SU-DHL-6 (cell line): ENCODE results near the gene HTR5A.

Source experiments
- H2AFZ ChIP-seq: fragments of 200-600 bp; sonication (generic); 2 replicates; pipeline ENCODE4 v1.6.1; 2014; ENCODE audit warnings: low read depth, mild to moderate bottlenecking, moderate library complexity, mixed read lengths, antibody characterized with exemption, low read length; ENCODE audit not compliant: severe bottlenecking
- H3F3A ChIP-seq: fragments of 200-600 bp; shearing (Covaris generic); 2 replicates; pipeline ENCODE4 v1.6.0; 2016; ENCODE audit warnings: antibody characterized with exemption, mild to moderate bottlenecking; ENCODE audit not compliant: insufficient read depth
- H3K27ac ChIP-seq: fragments of 200-600 bp; sonication (generic); 2 replicates; pipeline ENCODE4 v1.5.1; 2016; ENCODE audit warnings: low read depth, mild to moderate bottlenecking, low read length, moderate library complexity, mixed read lengths
- H3K27me3 ChIP-seq: fragments of 200-600 bp; sonication (generic), shearing (Covaris generic); 2 replicates; pipeline ENCODE4 v1.6.0; 2014; ENCODE audit warnings: mild to moderate bottlenecking, low read length
- H3K36me3 ChIP-seq: fragments of 200-600 bp; sonication (generic); 2 replicates; pipeline ENCODE4 v1.6.1; 2014; ENCODE audit warnings: mild to moderate bottlenecking, low read length, mixed read lengths
- H3K4me2 ChIP-seq: fragments of 300-600, 200-600 bp; shearing (Covaris generic), sonication (generic); 2 replicates; pipeline ENCODE4 v1.6.0; 2014; ENCODE audit warnings: low read length, low read depth, mild to moderate bottlenecking; ENCODE audit not compliant: poor library complexity, severe bottlenecking
- H3K4me3 ChIP-seq: fragments of 200-600 bp; sonication (generic); 2 replicates; pipeline ENCODE4 v1.5.1; 2014; ENCODE audit warnings: antibody characterized with exemption, low read length, mild to moderate bottlenecking, mixed read lengths; ENCODE audit not compliant: insufficient read depth, poor library complexity, severe bottlenecking
- H3K79me2 ChIP-seq: fragments of 200-600 bp; sonication (generic); 2 replicates; pipeline ENCODE4 v1.6.1; 2014; ENCODE audit warnings: mild to moderate bottlenecking, low read length, moderate library complexity; ENCODE audit not compliant: insufficient read depth
- H3K9ac ChIP-seq: fragments of 200-600 bp; sonication (generic); 2 replicates; pipeline ENCODE4 v1.7.0; 2014; ENCODE audit warnings: mild to moderate bottlenecking, low read length
- H3K9me2 ChIP-seq: fragments of 200-600 bp; sonication (generic); replicated peaks from 2 replicates; pipeline ENCODE4 v1.6.1; 2014; ENCODE audit warnings: low read length; ENCODE audit not compliant: insufficient read depth
- H3K9me3 ChIP-seq: fragments of 200-600 bp; sonication (generic); 2 replicates; pipeline ENCODE4 v1.6.1; 2014; ENCODE audit warnings: low read length, mixed read lengths; ENCODE audit not compliant: insufficient read depth
- H4K20me1 ChIP-seq: fragments of 200-600 bp; sonication (generic); 2 replicates; pipeline ENCODE4 v1.6.1; 2014; ENCODE audit warnings: low read depth, mild to moderate bottlenecking, antibody characterized with exemption, low read length, moderate library complexity, mixed read lengths
- EZH2phosphoT487 ChIP-seq: fragments of 200-600 bp; sonication (generic), shearing (Covaris generic); conservative IDR thresholded peaks from 2 replicates; pipeline ENCODE4 v1.6.1; 2018; ENCODE audit warnings: mild to moderate bottlenecking, antibody characterized with exemption, low read length, moderate library complexity, mixed read lengths
- TF ChIP-seq, protein P1 (sequence below): fragments of 200-600 bp; sonication (generic); IDR thresholded peaks from one replicate; pipeline ENCODE4 v1.5.1; 2017; ENCODE audit warnings: antibody characterized with exemption, mild to moderate bottlenecking, low read length, moderate library complexity; ENCODE audit not compliant: insufficient read depth, poor library complexity, severe bottlenecking

The HTR5A gene

DNA sequence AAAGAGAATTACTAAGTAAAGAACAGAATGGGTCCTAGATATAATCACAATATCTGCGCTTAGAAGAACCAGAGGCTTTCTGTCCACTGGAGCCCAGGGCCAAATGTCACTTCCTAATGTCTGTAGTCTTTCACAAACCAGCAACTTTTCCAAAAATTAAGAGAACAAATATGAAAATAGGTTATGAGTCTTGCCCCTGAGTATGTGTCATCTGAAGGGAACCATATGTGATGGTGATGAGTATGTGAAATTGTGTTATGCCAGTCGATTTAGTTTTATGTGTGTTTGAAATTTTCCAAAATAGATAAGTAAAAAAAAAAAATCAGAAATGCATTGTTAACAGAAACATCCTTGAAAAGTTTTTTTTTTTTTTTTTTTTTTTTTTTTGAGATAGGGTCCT, 15.4 kb upstream of the HTR5A start:
- no peaks in the 10 kb centered on the region for H3K79me2 ChIP-seq
- H3K9ac ChIP-seq, result no peak overlapping the region
- H4K20me1 ChIP-seq, result no peaks in the 10 kb centered on the region
- H3K4me2 ChIP-seq, result no peak overlapping the region
- no peak overlapping the region for H2AFZ ChIP-seq
- no peak overlapping the region for H3K27ac ChIP-seq
- no peaks in the 10 kb centered on the region for H3F3A ChIP-seq
- TF ChIP-seq EZH2phosphoT487, result no peak
- TF ChIP-seq, protein P1, sequence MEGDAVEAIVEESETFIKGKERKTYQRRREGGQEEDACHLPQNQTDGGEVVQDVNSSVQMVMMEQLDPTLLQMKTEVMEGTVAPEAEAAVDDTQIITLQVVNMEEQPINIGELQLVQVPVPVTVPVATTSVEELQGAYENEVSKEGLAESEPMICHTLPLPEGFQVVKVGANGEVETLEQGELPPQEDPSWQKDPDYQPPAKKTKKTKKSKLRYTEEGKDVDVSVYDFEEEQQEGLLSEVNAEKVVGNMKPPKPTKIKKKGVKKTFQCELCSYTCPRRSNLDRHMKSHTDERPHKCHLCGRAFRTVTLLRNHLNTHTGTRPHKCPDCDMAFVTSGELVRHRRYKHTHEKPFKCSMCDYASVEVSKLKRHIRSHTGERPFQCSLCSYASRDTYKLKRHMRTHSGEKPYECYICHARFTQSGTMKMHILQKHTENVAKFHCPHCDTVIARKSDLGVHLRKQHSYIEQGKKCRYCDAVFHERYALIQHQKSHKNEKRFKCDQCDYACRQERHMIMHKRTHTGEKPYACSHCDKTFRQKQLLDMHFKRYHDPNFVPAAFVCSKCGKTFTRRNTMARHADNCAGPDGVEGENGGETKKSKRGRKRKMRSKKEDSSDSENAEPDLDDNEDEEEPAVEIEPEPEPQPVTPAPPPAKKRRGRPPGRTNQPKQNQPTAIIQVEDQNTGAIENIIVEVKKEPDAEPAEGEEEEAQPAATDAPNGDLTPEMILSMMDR, result no peak
- no peaks in the 10 kb centered on the region for H3K36me3 ChIP-seq
- no peak overlapping the region for H3K4me3 ChIP-seq
- H3K9me2 ChIP-seq, result no peaks in the 10 kb centered on the region
- H3K27me3 ChIP-seq, result no peaks in the 10 kb centered on the region
- no peaks in the 10 kb centered on the region for H3K9me3 ChIP-seq

DNA sequence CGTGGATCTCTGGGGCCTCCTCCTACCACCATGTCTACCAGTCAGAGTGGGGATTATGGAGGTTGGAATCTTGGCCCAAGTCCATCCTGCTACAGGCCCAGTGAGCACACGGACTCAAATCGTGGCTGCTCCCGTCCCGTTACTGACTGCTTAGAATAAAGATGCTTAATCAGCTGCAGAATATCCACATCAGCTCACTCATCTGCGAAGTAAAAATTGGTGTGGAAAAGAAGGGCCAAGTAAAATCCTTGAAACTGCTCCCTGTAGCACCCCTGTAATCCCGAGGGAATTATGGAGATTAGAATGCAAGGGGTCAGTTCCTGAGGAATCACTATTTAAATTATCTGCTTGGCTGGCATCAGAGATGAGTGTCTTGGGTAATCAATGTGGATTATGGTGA, 13.0 kb upstream of the HTR5A start:
- Histone ChIP-seq H3K9me2 (no peaks in the 10 kb centered on the region), H2AFZ (no peak overlapping the region), H3K4me2 (no peak overlapping the region), H3K27ac (no peak overlapping the region), H3K9me3 (no peaks in the 10 kb centered on the region), H3K4me3 (no peak overlapping the region), H3K27me3 (no peaks in the 10 kb centered on the region), H3K79me2 (no peaks in the 10 kb centered on the region), H3K36me3 (no peaks in the 10 kb centered on the region), H4K20me1 (no peaks in the 10 kb centered on the region), H3F3A (no peaks in the 10 kb centered on the region), H3K9ac (no peak overlapping the region)
- TF ChIP-seq, protein P1, result no peak
- no peak for TF ChIP-seq EZH2phosphoT487

DNA sequence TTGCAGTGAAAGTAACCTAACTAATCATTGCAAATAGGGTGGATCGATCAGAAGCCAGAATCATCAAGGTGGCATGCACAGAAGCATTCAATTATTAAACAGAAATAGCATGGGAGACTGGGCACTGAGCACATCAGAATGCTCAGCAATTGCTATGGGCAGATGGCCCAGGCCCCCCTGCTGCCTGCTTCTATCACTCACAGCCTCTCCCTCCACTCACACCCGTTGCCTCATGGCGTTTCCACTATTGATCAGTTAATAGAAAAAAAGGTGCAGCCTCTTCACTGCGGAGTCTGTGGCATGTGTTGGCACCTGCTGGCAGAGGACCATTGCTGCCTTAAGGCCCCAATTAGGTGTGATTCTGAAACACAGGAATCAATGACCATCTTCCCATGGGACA, 11.2 kb upstream of the HTR5A start:
- Histone ChIP-seq H3K4me2 (no peak overlapping the region), H3K9me3 (no peaks in the 10 kb centered on the region), H3F3A (no peaks in the 10 kb centered on the region), H3K36me3 (no peaks in the 10 kb centered on the region), H4K20me1 (no peaks in the 10 kb centered on the region), H3K27ac (no peak overlapping the region), H2AFZ (no peak overlapping the region), H3K9ac (no peak overlapping the region), H3K79me2 (no peaks in the 10 kb centered on the region), H3K27me3 (no peaks in the 10 kb centered on the region), H3K4me3 (no peak overlapping the region), H3K9me2 (no peaks in the 10 kb centered on the region)
- TF ChIP-seq, protein P1, result no peak
- no peak for TF ChIP-seq EZH2phosphoT487

DNA sequence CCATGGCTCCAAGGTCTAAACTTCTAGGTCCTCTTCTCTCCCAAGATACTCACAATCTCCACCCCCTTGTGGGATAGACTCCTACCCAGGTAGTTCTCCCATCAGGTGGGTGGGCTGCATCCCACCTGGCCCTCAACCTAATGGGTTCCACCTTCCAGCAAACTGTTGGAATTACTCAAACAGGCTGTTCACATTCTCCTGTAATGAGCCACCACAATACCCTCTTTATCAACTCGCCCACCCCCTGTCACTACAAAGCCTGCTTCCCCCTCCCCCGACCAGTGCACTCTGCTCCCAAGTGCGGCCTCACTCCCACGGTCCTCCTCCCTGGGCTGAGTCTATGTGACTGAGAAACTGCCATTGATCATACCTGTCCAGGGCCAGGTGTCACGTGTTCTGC, 10.4 kb upstream of the HTR5A start:
- Histone ChIP-seq H2AFZ (no peak overlapping the region), H3K36me3 (no peaks in the 10 kb centered on the region), H3K9ac (no peak overlapping the region), H3K4me2 (no peak overlapping the region), H3K79me2 (no peaks in the 10 kb centered on the region), H3K27me3 (no peaks in the 10 kb centered on the region), H4K20me1 (no peaks in the 10 kb centered on the region), H3K27ac (no peak overlapping the region), H3K9me2 (no peaks in the 10 kb centered on the region), H3K4me3 (no peak overlapping the region), H3F3A (no peaks in the 10 kb centered on the region), H3K9me3 (no peaks in the 10 kb centered on the region)
- TF ChIP-seq, protein P1, result no peak
- no peak for TF ChIP-seq EZH2phosphoT487
